Pericardium fibroblast (primary cell): ENCODE data around the gene MEIS3. TPM values are rescaled to one million over a fixed set of nuclear protein-coding genes. Genes with fewer than 3 reads are reported as not detected.

ENCODE experiments used
- total RNA-seq: library from RNA; depleted of rRNA; stranded (reverse); fragments of >200 nt; gene quantifications from 2 replicates; pipeline ENCODE4 v1.2.3, GENCODE V29; 2015

MEIS3 gene
- 51.2 and 56.1 TPM in 2 replicates for total RNA-seq

DNA sequence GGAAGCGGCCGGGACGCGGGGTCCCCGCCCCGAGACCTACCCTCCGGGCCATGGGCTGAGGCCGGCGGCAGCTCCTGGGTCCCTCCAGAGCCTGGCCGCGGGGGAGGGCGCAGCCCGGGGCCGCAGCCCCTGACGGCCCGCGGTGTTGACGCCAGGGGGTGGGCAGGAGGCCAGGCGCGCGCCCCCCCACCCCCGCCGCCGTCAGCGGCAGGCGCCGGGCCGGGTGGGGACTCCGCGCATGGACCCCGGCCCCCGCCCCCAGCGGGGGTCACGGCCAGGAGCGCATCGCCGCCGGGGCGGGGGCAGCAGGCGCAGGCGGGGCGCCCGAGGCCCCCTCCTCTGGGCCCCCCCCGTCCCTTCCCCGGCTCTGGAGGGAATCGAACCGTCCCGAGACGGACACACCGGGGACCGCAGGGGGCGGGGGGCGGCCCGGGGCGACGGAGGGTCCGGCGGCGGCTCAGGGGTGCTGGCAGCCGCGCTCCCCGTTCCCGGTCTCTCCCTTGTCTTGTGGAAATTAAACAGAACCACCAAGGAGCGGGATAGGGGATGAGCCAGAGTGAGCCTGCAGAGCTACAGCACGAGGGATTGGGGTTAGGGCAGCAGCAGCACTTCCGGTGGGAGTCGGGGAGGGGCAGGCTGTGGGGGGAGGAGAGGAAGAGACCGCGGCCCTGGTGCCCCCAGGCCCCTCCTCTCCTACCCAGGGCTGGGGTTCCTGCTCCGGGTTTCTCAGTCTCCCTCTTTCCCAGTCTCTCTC, at the start of gene MEIS3:
MEIS3 (minus strand) TSS at position 498 of the 754 bp plus-strand sequence; CDS start at position 52, 446 bp downstream.

Other genes starting within 250 kb of the MEIS3 start
- 10.7 and 26.8 TPM in 2 replicates for gene BBC3, start 188.3 kb downstream of the MEIS3 start, total RNA-seq
- 8.4 and 10.1 TPM in 2 replicates for gene CCDC9, start 163.0 kb downstream of the MEIS3 start, total RNA-seq
- 5.8 and 7.9 TPM in 2 replicates for gene INAFM1, start 144.6 kb downstream of the MEIS3 start, total RNA-seq
- gene C5AR1, start 109.7 kb downstream of the MEIS3 start, total RNA-seq, result under 0.01 TPM in 1 of 2 replicates, not detected in the other
- under 0.01 and 2.3 TPM in 2 replicates for gene C5AR2, start 87.4 kb downstream of the MEIS3 start, total RNA-seq
- 7.5 and 9.3 TPM in 2 replicates for gene DHX34, start 70.2 kb downstream of the MEIS3 start, total RNA-seq
- gene SLC8A2, start 52.4 kb upstream of the MEIS3 start, total RNA-seq, result 1.3 TPM in 1 of 2 replicates, not detected in the other
- 2.1 and 11.1 TPM in 2 replicates for gene KPTN, start 64.7 kb upstream of the MEIS3 start, total RNA-seq
- 87.8 and 114 TPM in 2 replicates for gene NAPA, start 95.5 kb upstream of the MEIS3 start, total RNA-seq
- gene ZNF541, start 153.6 kb upstream of the MEIS3 start, total RNA-seq, result 0.23 TPM in 1 of 2 replicates, not detected in the other
- gene BICRA, start 189.6 kb upstream of the MEIS3 start, total RNA-seq, result 2.7 and 4.9 TPM in 2 replicates